AG09309 (cell line): ENCODE data around the gene CCR3.

Experiments used
- DNase-seq: peaks from one replicate; pipeline ENCODE4 v3.0.0-alpha.2; 2010; ENCODE audit warnings: low read depth
- H3K4me3 ChIP-seq: 2 replicates; pipeline ENCODE4 v1.5.1; 2011; ENCODE audit warnings: mild to moderate bottlenecking, low read depth, low read length, moderate library complexity; ENCODE audit not compliant: control insufficient read depth
- TF ChIP-seq, protein P1 (sequence below): IDR thresholded peaks from 2 replicates; pipeline ENCODE4 v1.5.1; 2011; ENCODE audit warnings: mild to moderate bottlenecking, low read depth, low read length, inconsistent platforms; ENCODE audit not compliant: insufficient read depth, control insufficient read depth; ENCODE audit errors: missing control alignments

Gene CCR3

DNA sequence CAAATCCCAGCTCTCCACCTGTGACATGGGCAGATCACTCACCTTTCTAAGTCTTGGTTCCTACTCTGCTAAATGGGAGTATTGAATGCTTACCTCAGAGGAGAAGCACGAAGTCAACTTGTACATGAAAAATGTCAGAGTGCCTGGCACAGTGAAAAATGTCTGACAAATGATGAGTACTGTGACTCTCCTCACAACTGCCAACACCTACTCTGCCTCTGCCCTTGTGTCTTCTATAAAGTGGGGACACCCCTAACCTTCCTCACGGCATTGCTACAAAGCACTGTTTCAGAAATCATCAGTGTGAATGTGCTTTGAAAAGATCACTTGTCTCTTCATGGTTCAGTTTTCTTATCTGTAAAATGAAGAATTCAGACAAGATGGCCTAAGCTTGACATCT is 33.2 kb upstream of the CCR3 start:
- TF ChIP-seq, protein P1, sequence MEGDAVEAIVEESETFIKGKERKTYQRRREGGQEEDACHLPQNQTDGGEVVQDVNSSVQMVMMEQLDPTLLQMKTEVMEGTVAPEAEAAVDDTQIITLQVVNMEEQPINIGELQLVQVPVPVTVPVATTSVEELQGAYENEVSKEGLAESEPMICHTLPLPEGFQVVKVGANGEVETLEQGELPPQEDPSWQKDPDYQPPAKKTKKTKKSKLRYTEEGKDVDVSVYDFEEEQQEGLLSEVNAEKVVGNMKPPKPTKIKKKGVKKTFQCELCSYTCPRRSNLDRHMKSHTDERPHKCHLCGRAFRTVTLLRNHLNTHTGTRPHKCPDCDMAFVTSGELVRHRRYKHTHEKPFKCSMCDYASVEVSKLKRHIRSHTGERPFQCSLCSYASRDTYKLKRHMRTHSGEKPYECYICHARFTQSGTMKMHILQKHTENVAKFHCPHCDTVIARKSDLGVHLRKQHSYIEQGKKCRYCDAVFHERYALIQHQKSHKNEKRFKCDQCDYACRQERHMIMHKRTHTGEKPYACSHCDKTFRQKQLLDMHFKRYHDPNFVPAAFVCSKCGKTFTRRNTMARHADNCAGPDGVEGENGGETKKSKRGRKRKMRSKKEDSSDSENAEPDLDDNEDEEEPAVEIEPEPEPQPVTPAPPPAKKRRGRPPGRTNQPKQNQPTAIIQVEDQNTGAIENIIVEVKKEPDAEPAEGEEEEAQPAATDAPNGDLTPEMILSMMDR, result no peak
- no peak for DNase-seq
- H3K4me3 ChIP-seq, result no peak overlapping the region

DNA sequence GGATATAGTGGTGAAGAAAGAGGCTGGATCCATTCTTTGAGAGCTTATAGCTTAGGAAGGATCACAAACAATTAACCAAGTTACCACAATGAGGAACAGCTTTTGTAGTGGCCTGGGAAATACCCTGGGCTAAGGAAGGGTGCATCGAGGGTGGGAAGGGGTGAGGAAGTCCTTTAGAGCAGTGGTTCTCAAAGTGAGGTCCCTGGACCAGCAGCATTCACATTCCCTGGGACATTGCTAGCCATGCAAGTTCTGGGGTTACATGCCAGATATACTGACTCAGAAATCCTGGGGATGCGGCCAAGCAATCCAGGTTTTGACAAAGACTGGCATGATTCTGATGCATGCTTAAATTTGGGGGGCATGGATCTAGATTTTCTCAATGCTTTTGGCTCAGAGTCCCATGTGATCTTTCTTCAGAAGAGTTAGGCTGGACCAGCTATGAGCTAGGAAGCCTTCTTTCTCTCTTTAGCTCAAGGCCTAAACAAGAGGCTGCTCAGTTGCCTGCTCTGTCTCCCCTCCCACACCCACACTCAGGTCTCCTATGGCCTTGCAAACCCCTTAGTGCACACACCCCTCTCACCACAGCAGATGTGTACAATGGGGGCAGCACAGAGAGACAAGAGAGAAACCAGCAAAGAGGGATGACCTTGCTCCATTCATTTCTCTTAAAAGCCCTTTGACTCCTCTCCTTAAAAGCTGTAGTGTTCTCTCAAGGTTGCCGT is 32.4 kb upstream of the CCR3 start:
- DNase-seq, result no peak
- H3K4me3 ChIP-seq, result no peak overlapping the region
- TF ChIP-seq, protein P1, result no peak

DNA sequence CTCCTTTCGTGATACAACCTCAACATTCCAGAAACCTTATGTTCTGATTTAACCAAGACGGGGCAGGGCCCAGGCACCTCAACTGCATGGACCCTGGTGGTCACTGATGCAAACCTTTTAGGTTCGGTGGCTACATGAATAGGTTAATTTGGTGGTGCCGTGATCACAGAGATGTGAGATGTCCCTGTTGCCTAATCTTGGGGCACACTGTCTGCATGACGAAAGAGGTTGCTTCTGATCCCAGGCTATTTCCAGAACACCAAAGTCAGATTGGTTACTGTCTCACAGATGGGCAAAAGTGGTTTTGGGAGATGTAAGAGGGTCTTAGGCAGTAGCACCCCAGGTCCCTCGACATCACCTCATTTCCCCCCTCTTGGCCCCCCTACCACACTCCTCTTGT is 30.2 kb upstream of the CCR3 start:
- TF ChIP-seq, protein P1, result no peak
- no peak for DNase-seq

DNA sequence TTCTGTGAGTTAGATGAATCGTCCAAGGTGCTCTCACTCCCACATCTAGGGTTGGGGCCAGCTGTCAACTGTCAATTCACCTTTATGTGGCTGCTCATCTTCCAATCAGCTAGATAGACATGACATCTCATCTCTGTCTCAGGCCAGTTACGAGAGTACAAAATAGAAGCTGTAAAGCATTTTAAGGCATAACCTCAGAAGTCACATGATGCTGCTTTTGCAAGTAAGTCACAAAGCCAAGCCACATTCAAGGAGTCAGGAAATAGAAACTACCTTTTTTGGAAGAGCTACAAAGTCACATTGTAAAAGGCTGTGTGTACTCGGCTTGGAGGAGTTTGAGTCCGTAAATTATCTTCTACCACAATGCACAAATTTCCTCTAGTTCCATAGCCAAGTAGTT is 29.1 kb upstream of the CCR3 start:
- no peak for DNase-seq
- H3K4me3 ChIP-seq, result no peak overlapping the region
- TF ChIP-seq, protein P1, result no peak

More for the DNA sequence above, 30.2 kb upstream of the CCR3 start:
- H3K4me3 ChIP-seq, result no peak overlapping the region

DNA sequence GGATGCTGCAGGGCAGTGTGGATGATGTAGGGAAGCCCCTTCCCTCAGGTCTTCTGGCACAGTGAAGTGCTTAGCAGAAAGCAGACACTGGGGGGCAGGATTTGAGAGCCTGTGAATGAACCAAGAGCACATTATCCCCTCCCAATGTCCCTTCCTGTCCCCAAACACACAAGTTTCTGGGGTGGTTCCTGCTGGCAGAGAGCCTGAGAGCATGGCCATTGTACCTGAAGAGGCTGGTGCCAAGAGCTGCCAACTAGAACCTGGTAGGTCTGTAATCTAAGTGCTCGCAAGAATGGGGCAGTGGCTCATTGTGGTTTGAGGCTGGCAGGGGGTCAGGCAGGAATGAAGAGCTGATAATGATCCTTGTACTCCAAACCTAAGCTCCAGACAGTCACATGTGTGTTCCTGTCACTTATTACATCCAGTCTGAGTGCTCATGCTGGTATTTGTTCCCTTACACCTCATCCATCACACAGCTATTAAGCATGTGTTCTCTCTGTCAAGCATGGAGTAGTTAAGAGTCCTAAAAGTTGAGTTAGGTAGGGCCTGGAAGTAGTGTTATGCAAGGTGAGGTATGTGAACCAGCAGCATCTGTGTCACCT is 27.4 kb upstream of the CCR3 start:
- DNase-seq, result no peak
- TF ChIP-seq, protein P1, result no peak
- H3K4me3 ChIP-seq, result no peak overlapping the region

DNA sequence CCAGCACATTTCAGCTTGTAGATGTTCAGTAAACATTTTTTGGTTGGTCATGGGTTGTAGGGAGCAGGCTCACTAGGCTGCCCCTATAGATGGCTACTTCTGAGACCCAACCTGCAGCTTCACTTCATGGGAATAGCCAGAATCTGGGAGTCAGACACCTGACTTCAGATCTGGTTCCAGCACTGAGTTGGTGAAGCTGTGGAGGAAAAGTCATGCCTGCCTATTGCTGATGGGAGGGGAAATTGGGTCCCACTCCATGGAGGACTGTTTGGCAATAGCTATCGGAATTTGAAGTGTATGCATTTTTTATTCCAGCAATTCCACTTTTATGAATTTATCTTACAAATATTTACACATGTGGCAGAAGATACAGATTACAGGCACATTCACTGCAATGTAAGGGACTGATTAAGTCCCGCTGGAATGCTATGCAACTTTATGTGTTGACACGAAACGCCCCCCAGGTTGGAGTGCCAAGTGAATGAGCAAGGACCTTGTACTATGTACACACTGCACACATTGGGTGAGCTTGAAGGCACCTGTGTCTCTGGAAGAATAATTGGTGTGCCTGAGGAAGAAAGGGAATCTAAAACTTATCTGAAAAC is 26.3 kb upstream of the CCR3 start:
- DNase-seq, result no peak
- TF ChIP-seq, protein P1, result no peak
- no peak overlapping the region for H3K4me3 ChIP-seq
